Astrocyte (in vitro differentiated cells and primary cell): ENCODE results near the gene KIF4B.

Experiments
- EZH2 ChIP-seq: IDR thresholded peaks from 2 replicates; pipeline ENCODE4 v1.6.1; 2012; ENCODE audit warnings: mild to moderate bottlenecking, low read length, inconsistent platforms; ENCODE audit not compliant: insufficient read depth
- TF ChIP-seq, protein P1 (sequence below): IDR thresholded peaks from 2 replicates; pipeline ENCODE4 v1.5.1; 2011; ENCODE audit warnings: low read depth, mild to moderate bottlenecking, inconsistent platforms, low read length, moderate library complexity; ENCODE audit not compliant: insufficient read depth

- TF ChIP-seq, protein P1, sequence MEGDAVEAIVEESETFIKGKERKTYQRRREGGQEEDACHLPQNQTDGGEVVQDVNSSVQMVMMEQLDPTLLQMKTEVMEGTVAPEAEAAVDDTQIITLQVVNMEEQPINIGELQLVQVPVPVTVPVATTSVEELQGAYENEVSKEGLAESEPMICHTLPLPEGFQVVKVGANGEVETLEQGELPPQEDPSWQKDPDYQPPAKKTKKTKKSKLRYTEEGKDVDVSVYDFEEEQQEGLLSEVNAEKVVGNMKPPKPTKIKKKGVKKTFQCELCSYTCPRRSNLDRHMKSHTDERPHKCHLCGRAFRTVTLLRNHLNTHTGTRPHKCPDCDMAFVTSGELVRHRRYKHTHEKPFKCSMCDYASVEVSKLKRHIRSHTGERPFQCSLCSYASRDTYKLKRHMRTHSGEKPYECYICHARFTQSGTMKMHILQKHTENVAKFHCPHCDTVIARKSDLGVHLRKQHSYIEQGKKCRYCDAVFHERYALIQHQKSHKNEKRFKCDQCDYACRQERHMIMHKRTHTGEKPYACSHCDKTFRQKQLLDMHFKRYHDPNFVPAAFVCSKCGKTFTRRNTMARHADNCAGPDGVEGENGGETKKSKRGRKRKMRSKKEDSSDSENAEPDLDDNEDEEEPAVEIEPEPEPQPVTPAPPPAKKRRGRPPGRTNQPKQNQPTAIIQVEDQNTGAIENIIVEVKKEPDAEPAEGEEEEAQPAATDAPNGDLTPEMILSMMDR, result no peak
- no peak for TF ChIP-seq EZH2
These were observed 20.1 kb upstream of the KIF4B start for GRCh38 chr5:154993461-154993860.
